Ishikawa (cell line): ENCODE results near the gene TMEM185A.

ENCODE experiments used
- CEBPB ChIP-seq: IDR thresholded peaks from 2 replicates; pipeline ENCODE4 v1.6.1; 2012
- CREB1 ChIP-seq: IDR thresholded peaks from 2 replicates; pipeline ENCODE4 v1.6.1; 2012; ENCODE audit warnings: low read depth
- EP300 ChIP-seq: IDR thresholded peaks from 2 replicates; pipeline ENCODE4 v1.6.1; 2012; ENCODE audit warnings: borderline replicate concordance
- NFIC ChIP-seq: IDR thresholded peaks from 2 replicates; pipeline ENCODE4 v1.6.1; 2012
- RAD21 ChIP-seq: IDR thresholded peaks from 2 replicates; pipeline ENCODE4 v1.6.1; 2012; ENCODE audit warnings: low read depth
- TAF1 ChIP-seq: IDR thresholded peaks from 2 replicates; pipeline ENCODE4 v1.6.1; 2012; ENCODE audit warnings: low read depth, mild to moderate bottlenecking
- TEAD4 ChIP-seq: IDR thresholded peaks from 2 replicates; pipeline ENCODE4 v1.6.1; 2012
- YY1 ChIP-seq: IDR thresholded peaks from 2 replicates; pipeline ENCODE4 v1.6.1; 2012; ENCODE audit warnings: low read depth
- ZBTB7A ChIP-seq: IDR thresholded peaks from 2 replicates; pipeline ENCODE4 v1.6.1; 2012; ENCODE audit warnings: low read depth
- TF ChIP-seq, protein P1 (sequence below): IDR thresholded peaks from 2 replicates; pipeline ENCODE4 v1.6.1; 2012
- TF ChIP-seq, protein P2 (sequence below): IDR thresholded peaks from 2 replicates; pipeline ENCODE4 v1.6.1; 2012
- TF ChIP-seq, protein P3 (sequence below): IDR thresholded peaks from 2 replicates; pipeline ENCODE4 v1.6.1; 2012; ENCODE audit warnings: low read depth, mild to moderate bottlenecking

- TF ChIP-seq, protein P1, sequence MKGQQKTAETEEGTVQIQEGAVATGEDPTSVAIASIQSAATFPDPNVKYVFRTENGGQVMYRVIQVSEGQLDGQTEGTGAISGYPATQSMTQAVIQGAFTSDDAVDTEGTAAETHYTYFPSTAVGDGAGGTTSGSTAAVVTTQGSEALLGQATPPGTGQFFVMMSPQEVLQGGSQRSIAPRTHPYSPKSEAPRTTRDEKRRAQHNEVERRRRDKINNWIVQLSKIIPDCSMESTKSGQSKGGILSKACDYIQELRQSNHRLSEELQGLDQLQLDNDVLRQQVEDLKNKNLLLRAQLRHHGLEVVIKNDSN, result no peak
- TF ChIP-seq, protein P2, sequence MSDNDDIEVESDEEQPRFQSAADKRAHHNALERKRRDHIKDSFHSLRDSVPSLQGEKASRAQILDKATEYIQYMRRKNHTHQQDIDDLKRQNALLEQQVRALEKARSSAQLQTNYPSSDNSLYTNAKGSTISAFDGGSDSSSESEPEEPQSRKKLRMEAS, result no peak
- TF ChIP-seq ZBTB7A, result no peak
- no peak for TF ChIP-seq TAF1
- no peak for TF ChIP-seq TEAD4
- no peak for TF ChIP-seq NFIC
- TF ChIP-seq, protein P3, sequence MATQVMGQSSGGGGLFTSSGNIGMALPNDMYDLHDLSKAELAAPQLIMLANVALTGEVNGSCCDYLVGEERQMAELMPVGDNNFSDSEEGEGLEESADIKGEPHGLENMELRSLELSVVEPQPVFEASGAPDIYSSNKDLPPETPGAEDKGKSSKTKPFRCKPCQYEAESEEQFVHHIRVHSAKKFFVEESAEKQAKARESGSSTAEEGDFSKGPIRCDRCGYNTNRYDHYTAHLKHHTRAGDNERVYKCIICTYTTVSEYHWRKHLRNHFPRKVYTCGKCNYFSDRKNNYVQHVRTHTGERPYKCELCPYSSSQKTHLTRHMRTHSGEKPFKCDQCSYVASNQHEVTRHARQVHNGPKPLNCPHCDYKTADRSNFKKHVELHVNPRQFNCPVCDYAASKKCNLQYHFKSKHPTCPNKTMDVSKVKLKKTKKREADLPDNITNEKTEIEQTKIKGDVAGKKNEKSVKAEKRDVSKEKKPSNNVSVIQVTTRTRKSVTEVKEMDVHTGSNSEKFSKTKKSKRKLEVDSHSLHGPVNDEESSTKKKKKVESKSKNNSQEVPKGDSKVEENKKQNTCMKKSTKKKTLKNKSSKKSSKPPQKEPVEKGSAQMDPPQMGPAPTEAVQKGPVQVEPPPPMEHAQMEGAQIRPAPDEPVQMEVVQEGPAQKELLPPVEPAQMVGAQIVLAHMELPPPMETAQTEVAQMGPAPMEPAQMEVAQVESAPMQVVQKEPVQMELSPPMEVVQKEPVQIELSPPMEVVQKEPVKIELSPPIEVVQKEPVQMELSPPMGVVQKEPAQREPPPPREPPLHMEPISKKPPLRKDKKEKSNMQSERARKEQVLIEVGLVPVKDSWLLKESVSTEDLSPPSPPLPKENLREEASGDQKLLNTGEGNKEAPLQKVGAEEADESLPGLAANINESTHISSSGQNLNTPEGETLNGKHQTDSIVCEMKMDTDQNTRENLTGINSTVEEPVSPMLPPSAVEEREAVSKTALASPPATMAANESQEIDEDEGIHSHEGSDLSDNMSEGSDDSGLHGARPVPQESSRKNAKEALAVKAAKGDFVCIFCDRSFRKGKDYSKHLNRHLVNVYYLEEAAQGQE, result no peak
- TF ChIP-seq EP300, result no peak
- TF ChIP-seq YY1, result no peak
- TF ChIP-seq CREB1, result no peak
- no peak for TF ChIP-seq CEBPB
- no peak for TF ChIP-seq RAD21
These were observed 62.8 kb downstream of the TMEM185A start for GRCh38 chrX:149568701-149569296.
